Gastrocnemius medialis (tissue), 4 donors: ENCODE results near the gene PLGRKT.

ENCODE experiments used
- CTCF ChIP-seq, 5 experiments: fragments of 450-650 bp in 3 of 5; fragments of 200-600 bp in 2 of 5; sonication (generic) in 2 of 5; IDR thresholded peaks in 4 of 5; conservative IDR thresholded peaks in 1 of 5; 1 replicate in 4 of 5; 2 replicates in 1 of 5; pipeline ENCODE4 v1.5.1; 2016 to 2019; ENCODE audit warnings: antibody characterized with exemption in 5 of 5, mild to moderate bottlenecking in 3 of 5, moderate library complexity in 3 of 5
- POLR2A ChIP-seq, 2 donors: fragments of 450-650 bp; IDR thresholded peaks; one replicate each; pipeline ENCODE4 v1.6.1; 2017; ENCODE audit warnings: antibody characterized with exemption in 2 of 2, mild to moderate bottlenecking in 2 of 2, moderate library complexity in 2 of 2

DNA sequence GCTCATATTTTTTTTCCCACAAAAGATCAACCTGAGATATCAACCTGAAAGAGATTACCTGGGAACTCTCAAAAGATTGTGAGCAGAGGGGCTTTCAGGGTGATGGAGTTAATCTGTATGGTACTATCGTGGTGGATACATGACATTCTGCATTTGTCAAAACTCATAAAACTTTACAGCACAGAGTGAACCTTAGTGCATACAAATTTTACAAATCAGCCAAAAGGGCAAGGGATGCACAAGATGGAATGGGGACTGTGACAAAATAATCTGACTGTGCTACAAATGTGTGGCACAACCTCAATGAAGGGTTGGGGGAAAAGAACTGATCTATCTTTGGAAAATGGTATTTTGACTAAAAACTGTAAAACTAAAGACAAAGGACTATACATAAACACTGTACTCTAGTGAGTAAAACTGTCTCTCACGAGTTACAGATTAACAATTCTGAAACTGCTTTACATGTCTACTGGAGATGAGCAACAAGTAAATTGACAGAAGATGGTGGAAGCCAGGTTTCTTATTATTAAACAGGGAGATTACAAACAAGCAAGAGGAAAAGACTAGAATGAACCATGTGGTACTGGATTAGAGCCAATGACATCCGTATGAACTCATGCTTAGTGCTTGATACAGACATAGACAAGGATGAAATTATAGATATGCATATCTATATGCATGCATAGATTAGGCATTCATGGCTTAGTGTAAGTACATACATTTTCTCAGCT lies 73.3 kb downstream of the PLGRKT start:
- no peak for TF ChIP-seq CTCF (IDR thresholded peaks at IDR 0.05 in 4 of 5, conservative IDR thresholded peaks at IDR 0.05 in 1 of 5)
- no peak for TF ChIP-seq POLR2A (IDR thresholded peaks at IDR 0.05)
